AG10803 (cell line): ENCODE results near the gene LSM14A.
A peak's percentile ranks its signal among the peaks of the same experiment; 100 is the strongest.

ENCODE experiments used
- DNase-seq: peaks from one replicate; pipeline ENCODE4 v3.0.0; 2010; ENCODE audit warnings: low read depth
- H3K4me3 ChIP-seq: 2 replicates; pipeline ENCODE4 v1.5.1; 2011; ENCODE audit warnings: mild to moderate bottlenecking, low read length, control low read depth
- TF ChIP-seq, protein P1 (sequence below): conservative IDR thresholded peaks from 2 replicates; pipeline ENCODE4 v1.5.1; 2011; ENCODE audit warnings: mild to moderate bottlenecking, low read length, control low read depth, inconsistent platforms

Gene LSM14A

GRCh38 chr19:34179066-34179465 lies 6.8 kb downstream of the LSM14A start:
- TF ChIP-seq, protein P1, sequence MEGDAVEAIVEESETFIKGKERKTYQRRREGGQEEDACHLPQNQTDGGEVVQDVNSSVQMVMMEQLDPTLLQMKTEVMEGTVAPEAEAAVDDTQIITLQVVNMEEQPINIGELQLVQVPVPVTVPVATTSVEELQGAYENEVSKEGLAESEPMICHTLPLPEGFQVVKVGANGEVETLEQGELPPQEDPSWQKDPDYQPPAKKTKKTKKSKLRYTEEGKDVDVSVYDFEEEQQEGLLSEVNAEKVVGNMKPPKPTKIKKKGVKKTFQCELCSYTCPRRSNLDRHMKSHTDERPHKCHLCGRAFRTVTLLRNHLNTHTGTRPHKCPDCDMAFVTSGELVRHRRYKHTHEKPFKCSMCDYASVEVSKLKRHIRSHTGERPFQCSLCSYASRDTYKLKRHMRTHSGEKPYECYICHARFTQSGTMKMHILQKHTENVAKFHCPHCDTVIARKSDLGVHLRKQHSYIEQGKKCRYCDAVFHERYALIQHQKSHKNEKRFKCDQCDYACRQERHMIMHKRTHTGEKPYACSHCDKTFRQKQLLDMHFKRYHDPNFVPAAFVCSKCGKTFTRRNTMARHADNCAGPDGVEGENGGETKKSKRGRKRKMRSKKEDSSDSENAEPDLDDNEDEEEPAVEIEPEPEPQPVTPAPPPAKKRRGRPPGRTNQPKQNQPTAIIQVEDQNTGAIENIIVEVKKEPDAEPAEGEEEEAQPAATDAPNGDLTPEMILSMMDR: no peak
- no peak overlapping the region for H3K4me3 ChIP-seq
- DNase-seq: peak; percentile 12

- H3K4me3 ChIP-seq: no peak overlapping the region
- DNase-seq: no peak
- TF ChIP-seq, protein P1: no peak
Measured at GRCh38 chr19:34180273-34180672, 8.0 kb downstream of the LSM14A start.

GRCh38 chr19:34180709-34181108 lies 8.4 kb downstream of the LSM14A start:
- DNase-seq: no peak
- TF ChIP-seq, protein P1: no peak
- no peak overlapping the region for H3K4me3 ChIP-seq

DNA sequence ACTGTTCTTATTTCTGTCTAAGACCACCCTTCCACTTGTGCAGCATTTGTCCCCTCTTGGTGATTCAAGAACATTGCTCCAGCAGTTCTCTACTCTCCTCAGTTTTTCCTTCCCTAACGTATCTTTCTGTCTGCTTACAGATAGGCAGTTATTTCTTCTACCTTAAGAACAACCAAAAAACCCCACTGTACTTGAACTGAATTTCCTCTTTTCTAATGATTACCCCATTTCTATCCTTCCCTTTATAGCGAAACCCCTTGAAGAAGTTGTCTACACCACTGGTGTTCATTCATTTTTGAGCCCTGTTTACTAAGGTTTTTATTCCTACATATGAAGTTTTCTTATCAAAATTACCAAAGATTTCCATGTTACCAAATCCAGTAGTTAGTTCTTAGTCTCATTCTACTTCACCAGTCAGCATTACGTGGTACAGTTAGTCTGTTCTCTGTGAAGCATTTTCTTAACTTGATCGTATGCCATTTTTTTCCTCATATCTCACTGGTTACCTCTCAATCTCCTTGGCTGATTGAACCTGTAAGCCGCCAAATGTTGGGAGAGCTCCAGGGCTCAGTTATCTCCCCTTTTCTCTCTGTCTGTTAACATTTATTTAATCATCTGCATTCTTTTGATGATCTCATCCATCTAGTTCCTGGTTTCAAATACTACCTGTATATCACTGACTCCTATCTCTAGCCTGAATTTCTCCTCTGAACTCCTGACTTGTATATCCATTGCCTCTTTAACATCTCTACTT lies 9.0 kb downstream of the LSM14A start:
- DNase-seq: no peak
- TF ChIP-seq, protein P1: no peak
- H3K4me3 ChIP-seq: no peak overlapping the region

GRCh38 chr19:34182125-34182524 lies 9.8 kb downstream of the LSM14A start:
- TF ChIP-seq, protein P1: no peak
- no peak overlapping the region for H3K4me3 ChIP-seq
- DNase-seq: no peak

DNA sequence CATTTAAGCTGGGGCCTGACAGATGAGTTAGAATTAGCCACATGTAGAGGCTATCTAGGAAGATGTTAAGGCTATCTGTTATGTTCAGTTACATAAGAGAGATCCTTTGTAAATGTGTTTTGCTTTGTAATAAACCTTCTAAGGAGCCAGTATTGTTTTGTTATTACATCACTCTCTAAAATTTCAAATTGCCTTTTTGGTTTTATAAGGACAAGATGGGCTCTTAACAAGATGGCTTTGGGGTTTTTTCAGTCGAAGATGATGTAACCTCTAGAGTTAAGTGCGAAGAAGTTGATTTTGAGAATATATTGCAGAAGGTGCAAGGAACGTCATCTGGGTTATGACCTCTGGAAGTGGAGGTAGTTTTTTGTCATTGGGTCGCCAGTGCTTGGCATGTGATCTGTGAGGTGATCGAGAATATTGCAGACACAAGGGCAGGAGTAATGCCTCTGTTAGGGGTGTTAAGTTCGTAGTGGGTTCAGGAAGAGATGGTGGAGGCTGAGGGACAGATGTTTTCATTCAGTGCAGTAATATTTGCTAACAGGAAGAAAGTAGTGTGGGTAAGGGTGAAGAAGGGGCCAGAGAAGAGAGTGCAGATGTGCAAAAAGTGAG lies 12.7 kb downstream of the LSM14A start:
- no peak overlapping the region for H3K4me3 ChIP-seq
- DNase-seq: peak; percentile 74

DNA sequence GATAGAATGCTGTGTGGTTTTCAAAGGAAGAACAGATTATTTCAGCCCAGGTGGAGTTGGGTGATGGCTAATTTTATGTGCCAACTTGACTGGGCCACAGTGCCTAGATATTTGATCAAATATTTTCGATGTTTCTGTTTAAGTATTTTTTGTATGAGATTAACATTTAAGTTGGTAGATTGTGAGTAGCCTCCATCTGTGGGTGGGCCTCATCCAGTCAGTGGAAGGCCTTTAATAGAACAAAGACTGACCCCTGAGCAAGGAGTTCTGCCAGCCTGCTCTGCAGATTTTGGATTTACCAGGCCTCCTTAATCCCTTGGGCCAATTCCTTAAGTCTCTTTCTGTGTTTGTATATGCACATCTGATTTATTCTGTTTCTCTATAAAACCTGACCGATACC lies 13.9 kb downstream of the LSM14A start:
- TF ChIP-seq, protein P1: no peak
- H3K4me3 ChIP-seq: no peak overlapping the region
- DNase-seq: no peak

More for the DNA sequence above, 12.7 kb downstream of the LSM14A start:
- TF ChIP-seq, protein P1: no peak
